ENCODE data around the gene PLCB4.

The PLCB4 gene

GRCh38 chr20:9334866-9335265 is 266.0 kb downstream of the PLCB4 start:
- DNase-seq: no peak

- DNase-seq: no peak
These were observed 269.2 kb downstream of the PLCB4 start for GRCh38 chr20:9338101-9338500.

- DNase-seq: no peak
These were observed 270.8 kb downstream of the PLCB4 start for GRCh38 chr20:9339708-9340107.

GRCh38 chr20:9342651-9343050 is 273.8 kb downstream of the PLCB4 start:
- no peak for DNase-seq

GRCh38 chr20:9344083-9344920 is 275.4 kb downstream of the PLCB4 start:
- DNase-seq: no peak

- no peak for DNase-seq
These were observed 279.4 kb downstream of the PLCB4 start for GRCh38 chr20:9348316-9348715.

- DNase-seq: no peak
These were observed 279.9 kb downstream of the PLCB4 start for GRCh38 chr20:9348747-9349146.

GRCh38 chr20:9349249-9349648 is 280.4 kb downstream of the PLCB4 start:
- DNase-seq: no peak

GRCh38 chr20:9352739-9353138 is 283.9 kb downstream of the PLCB4 start:
- DNase-seq: no peak

GRCh38 chr20:9353180-9353915 is 284.5 kb downstream of the PLCB4 start:
- no peak for DNase-seq

GRCh38 chr20:9353916-9354276 is 285.0 kb downstream of the PLCB4 start:
- DNase-seq: no peak

- no peak for DNase-seq
These were observed 285.7 kb downstream of the PLCB4 start for GRCh38 chr20:9354579-9354978.

- DNase-seq: no peak
These were observed 289.1 kb downstream of the PLCB4 start for GRCh38 chr20:9358001-9358400.

GRCh38 chr20:9359561-9360308 is 290.8 kb downstream of the PLCB4 start:
- peak; percentile 73 for DNase-seq

GRCh38 chr20:9360431-9360830 is 291.5 kb downstream of the PLCB4 start:
- DNase-seq: no peak

- DNase-seq: peak; percentile 78
These were observed 294.8 kb downstream of the PLCB4 start for GRCh38 chr20:9363673-9364072.

- DNase-seq: no peak
These were observed 298.4 kb downstream of the PLCB4 start for GRCh38 chr20:9367328-9367727.

GRCh38 chr20:9367746-9368145 is 298.9 kb downstream of the PLCB4 start:
- DNase-seq: no peak

GRCh38 chr20:9368893-9369292 is 300.0 kb downstream of the PLCB4 start:
- DNase-seq: no peak

GRCh38 chr20:9369557-9369956 is 300.7 kb downstream of the PLCB4 start:
- DNase-seq: no peak

GRCh38 chr20:9374072-9374471 is 305.2 kb downstream of the PLCB4 start:
- no peak for DNase-seq

- no peak for DNase-seq
These were observed 305.6 kb downstream of the PLCB4 start for GRCh38 chr20:9374480-9374879.

GRCh38 chr20:9375221-9375681 is 306.4 kb downstream of the PLCB4 start:
- DNase-seq: no peak

- DNase-seq: no peak
These were observed 308.1 kb downstream of the PLCB4 start for GRCh38 chr20:9377007-9377406.

Measured in DMS53 (cell line).